ENCODE data around the gene HECTD3.
A peak's percentile ranks its signal among the peaks of the same experiment; 100 is the strongest.

Gene HECTD3

DNA sequence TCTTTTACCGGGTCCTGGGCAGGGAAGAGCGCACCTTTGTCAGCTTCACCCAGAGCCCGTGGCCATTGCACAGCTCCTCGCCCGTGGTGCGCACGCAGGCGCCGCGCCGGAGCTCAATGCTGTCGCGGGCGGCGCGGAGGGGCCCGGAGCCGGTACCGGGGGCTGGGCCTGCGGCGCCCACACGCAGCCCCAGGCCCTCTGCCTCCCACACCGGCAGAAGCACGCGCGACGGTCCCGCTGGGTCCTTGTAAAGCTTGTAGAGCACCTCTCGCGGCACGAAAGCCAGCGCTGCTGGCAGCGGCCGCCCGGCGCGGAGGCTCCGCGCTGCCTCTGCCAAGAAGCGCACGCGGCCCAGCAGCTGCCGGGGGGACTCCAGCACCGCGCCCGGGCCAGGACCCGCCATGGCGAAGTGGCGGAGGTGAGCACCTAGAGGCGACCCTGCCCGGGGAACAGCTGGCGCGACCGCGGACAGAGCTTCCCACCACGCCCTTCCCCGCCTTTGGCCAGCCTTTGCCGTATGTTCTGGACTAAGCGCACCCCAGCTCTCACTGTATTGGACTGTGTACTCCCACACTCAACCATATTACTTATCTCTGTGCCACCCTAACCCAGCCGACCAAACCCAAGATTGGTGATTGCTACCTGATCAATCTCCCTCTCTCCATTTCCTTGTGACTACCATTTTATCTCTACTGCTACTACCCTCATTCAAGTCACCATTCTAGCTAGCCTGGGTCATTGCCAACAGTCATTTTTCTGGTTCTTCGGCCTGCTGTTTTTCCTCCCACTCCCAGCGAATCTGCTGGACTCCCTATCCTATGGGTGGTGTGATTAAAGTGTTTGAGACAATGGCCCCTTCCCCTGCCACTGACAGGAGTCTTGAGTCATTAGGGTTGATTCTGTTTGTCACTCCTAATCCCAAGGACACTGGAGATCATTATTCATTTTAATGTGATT is at the start of gene HECTD3:
Gene HECTD3 (minus strand): TSS at position 470 of the 957 bp plus-strand sequence. CDS start 67 bp downstream, at position 403.
- Histone ChIP-seq H3K36me3 (ENCODE audit: control insufficient read depth, insufficient read depth, low read length) (peaks cover 41% of the 10 kb centered on the region), H3K4me3 (ENCODE audit: low read length) (peak within 1 kb of the TSS; percentile 91), H3K27ac (ENCODE audit: low read depth, low read length) (peak within 1 kb of the TSS; percentile 84), H3K9ac (ENCODE audit: low read length) (peak within 1 kb of the TSS; percentile 54), H3K4me1 (ENCODE audit: control insufficient read depth, insufficient read depth, low read length) (peaks cover 28% of the 10 kb centered on the region), H3K27me3 (ENCODE audit: control insufficient read depth, insufficient read depth, low read length) (no peaks in the 10 kb centered on the region)

- Histone ChIP-seq H3K27me3 (ENCODE audit: control insufficient read depth, insufficient read depth, low read length) (no peaks in the 10 kb centered on the region), H3K4me1 (ENCODE audit: control insufficient read depth, insufficient read depth, low read length) (no peaks in the 10 kb centered on the region), H3K4me3 (ENCODE audit: low read length) (no peak overlapping the region), H3K36me3 (ENCODE audit: control insufficient read depth, insufficient read depth, low read length) (no peaks in the 10 kb centered on the region), H3K27ac (ENCODE audit: low read depth, low read length) (no peak overlapping the region), H3K9ac (ENCODE audit: low read length) (no peak overlapping the region)
These were observed 48.7 kb upstream of the HECTD3 start for GRCh38 chr1:45059829-45060228.

- Histone ChIP-seq H3K36me3 (ENCODE audit: control insufficient read depth, insufficient read depth, low read length) (no peaks in the 10 kb centered on the region), H3K27me3 (ENCODE audit: control insufficient read depth, insufficient read depth, low read length) (no peaks in the 10 kb centered on the region), H3K4me3 (ENCODE audit: low read length) (no peak overlapping the region), H3K9ac (ENCODE audit: low read length) (no peak overlapping the region), H3K4me1 (ENCODE audit: control insufficient read depth, insufficient read depth, low read length) (no peaks in the 10 kb centered on the region), H3K27ac (ENCODE audit: low read depth, low read length) (no peak overlapping the region)
These were observed 46.4 kb upstream of the HECTD3 start for GRCh38 chr1:45057542-45057941.

DNA sequence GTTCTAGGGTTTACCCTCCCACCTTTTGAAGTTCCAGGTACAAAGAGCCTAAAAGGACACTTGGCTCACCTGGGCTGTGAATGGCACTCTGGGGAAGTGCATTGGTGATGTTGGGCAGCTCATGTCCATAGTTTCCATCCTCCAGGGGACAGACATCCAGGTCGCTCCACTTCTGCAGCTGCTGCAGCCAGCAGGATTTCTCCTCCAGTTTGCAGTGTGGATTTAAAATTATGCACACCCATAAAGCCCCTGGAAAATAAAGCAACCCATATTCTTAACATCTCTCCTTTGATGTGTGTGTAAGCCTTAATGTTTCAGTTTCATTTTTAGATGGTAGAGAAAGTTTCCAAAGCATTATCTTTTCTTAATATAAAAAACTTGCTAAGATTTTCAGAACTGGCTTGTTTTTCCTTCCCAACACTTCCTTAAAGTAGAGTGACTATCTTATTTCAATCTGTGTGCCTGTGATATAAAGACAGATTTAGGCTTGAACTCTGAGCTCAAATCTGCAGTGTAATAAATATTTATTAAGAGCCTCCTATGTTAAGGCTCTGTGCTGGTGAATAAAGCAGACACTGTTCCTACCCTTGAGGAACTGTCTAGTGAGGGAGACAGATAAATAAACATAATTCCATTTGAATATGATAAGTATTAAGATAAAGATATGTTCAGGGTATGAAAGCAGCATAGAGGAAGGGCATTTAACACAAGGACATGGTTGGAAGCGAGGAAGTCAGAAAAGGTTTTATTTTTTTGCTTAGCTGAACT is 40.1 kb upstream of the HECTD3 start:
- Histone ChIP-seq H3K4me1 (ENCODE audit: control insufficient read depth, insufficient read depth, low read length) (no peaks in the 10 kb centered on the region), H3K9ac (ENCODE audit: low read length) (no peak overlapping the region), H3K27ac (ENCODE audit: low read depth, low read length) (no peak overlapping the region), H3K36me3 (ENCODE audit: control insufficient read depth, insufficient read depth, low read length) (no peaks in the 10 kb centered on the region), H3K4me3 (ENCODE audit: low read length) (no peak overlapping the region), H3K27me3 (ENCODE audit: control insufficient read depth, insufficient read depth, low read length) (no peaks in the 10 kb centered on the region)

DNA sequence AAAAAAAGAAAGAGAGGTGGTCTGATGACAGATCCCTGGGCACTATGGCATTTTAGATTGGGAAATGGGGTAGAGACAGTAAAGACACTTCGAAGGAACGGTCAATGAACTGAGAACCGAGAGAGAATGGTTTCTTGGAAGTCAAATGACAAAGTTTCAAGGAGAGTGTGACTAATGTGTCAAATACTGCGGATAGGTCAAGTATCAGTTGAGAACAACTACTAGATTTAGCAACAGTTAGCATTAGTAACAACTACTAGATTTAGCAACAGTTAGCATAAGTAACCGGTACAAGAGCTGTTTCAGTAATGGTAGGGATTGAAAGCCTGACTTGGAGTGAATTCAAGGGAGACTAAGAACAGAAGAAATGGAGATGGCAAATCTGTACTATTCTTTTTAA is 35.9 kb upstream of the HECTD3 start:
- no peaks in the 10 kb centered on the region for H3K27me3 ChIP-seq (ENCODE audit: control insufficient read depth, insufficient read depth, low read length)
- H3K36me3 ChIP-seq (ENCODE audit: control insufficient read depth, insufficient read depth, low read length) = no peaks in the 10 kb centered on the region
- no peak overlapping the region for H3K9ac ChIP-seq (ENCODE audit: low read length)
- no peak overlapping the region for H3K27ac ChIP-seq (ENCODE audit: low read depth, low read length)
- H3K4me3 ChIP-seq (ENCODE audit: low read length) = no peak overlapping the region
- H3K4me1 ChIP-seq (ENCODE audit: control insufficient read depth, insufficient read depth, low read length) = no peaks in the 10 kb centered on the region

DNA sequence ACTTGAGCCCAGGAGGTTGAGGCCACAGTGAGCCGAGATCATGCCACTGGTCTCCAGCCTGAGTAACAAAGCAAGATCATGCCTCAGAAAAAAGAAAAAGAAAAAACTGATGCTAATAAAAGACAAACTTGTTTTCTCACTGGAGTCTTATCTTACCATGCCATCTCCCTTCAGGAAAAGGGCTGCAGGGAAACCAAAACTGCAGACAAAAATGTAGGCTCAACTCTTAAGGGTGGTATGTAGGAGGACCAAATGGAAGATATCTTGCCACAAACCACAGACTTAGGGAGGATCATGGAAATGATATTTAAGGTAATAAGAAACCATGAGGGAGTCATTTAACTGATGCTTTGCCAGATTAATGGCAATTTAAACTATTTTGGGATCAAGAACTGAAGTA is 33.8 kb upstream of the HECTD3 start:
- Histone ChIP-seq H3K4me3 (ENCODE audit: low read length) (no peak overlapping the region), H3K27ac (ENCODE audit: low read depth, low read length) (no peak overlapping the region), H3K27me3 (ENCODE audit: control insufficient read depth, insufficient read depth, low read length) (no peaks in the 10 kb centered on the region), H3K36me3 (ENCODE audit: control insufficient read depth, insufficient read depth, low read length) (no peaks in the 10 kb centered on the region), H3K4me1 (ENCODE audit: control insufficient read depth, insufficient read depth, low read length) (no peaks in the 10 kb centered on the region), H3K9ac (ENCODE audit: low read length) (no peak overlapping the region)

DNA sequence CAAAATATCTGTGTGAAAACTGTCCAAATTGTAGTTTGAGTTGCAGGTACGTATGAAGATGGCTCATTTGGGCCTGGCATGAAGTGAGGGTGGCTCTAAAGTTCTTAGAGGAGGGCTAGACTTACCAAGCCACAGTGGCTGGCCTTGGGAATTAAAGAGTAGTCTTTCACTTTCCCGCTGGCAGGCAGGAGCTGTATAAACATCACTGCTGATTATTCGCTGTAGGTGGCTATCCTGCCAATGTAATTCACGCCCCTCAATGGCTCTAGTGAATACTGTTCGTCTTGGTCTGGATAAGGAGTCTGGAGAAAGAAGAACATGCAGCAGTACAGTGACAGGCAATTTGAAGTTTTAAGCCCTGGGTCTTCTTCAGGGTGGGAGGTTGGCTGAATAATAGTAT is 32.0 kb upstream of the HECTD3 start:
- no peak overlapping the region for H3K4me3 ChIP-seq (ENCODE audit: low read length)
- H3K27ac ChIP-seq (ENCODE audit: low read depth, low read length) = no peak overlapping the region
- no peaks in the 10 kb centered on the region for H3K4me1 ChIP-seq (ENCODE audit: control insufficient read depth, insufficient read depth, low read length)
- H3K27me3 ChIP-seq (ENCODE audit: control insufficient read depth, insufficient read depth, low read length) = no peaks in the 10 kb centered on the region
- H3K9ac ChIP-seq (ENCODE audit: low read length) = no peak overlapping the region
- H3K36me3 ChIP-seq (ENCODE audit: control insufficient read depth, insufficient read depth, low read length) = no peaks in the 10 kb centered on the region

DNA sequence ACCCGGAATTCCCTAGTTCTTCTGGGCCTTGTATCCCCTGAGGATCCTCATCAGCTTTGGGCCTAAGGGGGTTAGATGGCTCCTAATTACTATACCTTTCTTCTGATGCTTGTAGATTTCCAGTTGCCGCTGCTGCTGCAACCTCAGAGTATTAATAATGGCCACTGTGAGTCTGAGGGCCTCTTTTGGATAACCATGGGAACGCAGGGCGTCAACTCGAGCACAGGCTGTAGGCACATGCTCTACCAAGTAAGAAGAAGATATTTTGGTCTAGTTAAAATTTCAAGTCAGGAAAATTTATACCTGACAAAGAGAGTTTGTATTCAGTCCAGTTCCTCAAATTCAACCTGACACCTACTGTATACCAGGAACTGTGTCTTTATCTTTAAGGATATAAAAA is 29.2 kb upstream of the HECTD3 start:
- H3K9ac ChIP-seq (ENCODE audit: low read length) = no peak overlapping the region
- H3K4me3 ChIP-seq (ENCODE audit: low read length) = no peak overlapping the region
- peaks cover 2% of the 10 kb centered on the region for H3K36me3 ChIP-seq (ENCODE audit: control insufficient read depth, insufficient read depth, low read length)
- H3K27me3 ChIP-seq (ENCODE audit: control insufficient read depth, insufficient read depth, low read length) = no peaks in the 10 kb centered on the region
- no peaks in the 10 kb centered on the region for H3K4me1 ChIP-seq (ENCODE audit: control insufficient read depth, insufficient read depth, low read length)
- no peak overlapping the region for H3K27ac ChIP-seq (ENCODE audit: low read depth, low read length)

DNA sequence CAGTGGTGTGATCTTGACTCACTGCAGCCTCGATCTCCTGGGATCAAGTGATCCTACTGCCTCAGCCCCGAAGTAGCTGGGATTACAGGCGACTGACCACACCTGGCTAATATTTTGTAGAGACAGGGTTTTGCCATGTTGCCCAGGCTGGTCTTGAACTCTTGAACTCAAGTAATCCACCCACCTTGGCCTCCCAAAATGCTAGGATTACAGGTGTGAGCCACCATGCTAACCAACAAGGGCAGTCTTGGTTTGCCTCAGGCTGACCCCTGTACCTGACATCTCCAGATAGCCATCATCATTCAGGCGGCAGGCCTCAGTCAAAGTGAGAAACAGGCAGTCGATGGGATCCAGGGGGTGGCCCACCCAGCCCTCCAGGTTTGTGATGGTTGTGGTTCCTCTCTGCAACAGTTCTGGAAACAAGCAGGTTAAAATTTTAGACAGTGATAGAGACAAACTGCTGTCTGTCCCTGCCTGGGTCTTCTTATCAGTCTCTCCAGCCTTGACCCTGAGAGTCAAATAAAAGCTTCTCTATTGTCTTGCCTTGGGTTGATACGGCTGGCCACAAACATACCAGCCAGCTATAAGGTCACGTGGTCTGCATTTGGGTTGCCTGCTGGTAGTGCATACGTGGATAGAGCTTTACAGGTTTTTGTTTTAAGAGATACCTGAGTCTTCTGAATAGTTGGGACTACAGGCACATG is 27.7 kb upstream of the HECTD3 start:
- H3K27ac ChIP-seq (ENCODE audit: low read depth, low read length) = no peak overlapping the region
- peaks cover 4% of the 10 kb centered on the region for H3K36me3 ChIP-seq (ENCODE audit: control insufficient read depth, insufficient read depth, low read length)
- H3K9ac ChIP-seq (ENCODE audit: low read length) = no peak overlapping the region
- no peaks in the 10 kb centered on the region for H3K4me1 ChIP-seq (ENCODE audit: control insufficient read depth, insufficient read depth, low read length)
- no peaks in the 10 kb centered on the region for H3K27me3 ChIP-seq (ENCODE audit: control insufficient read depth, insufficient read depth, low read length)
- H3K4me3 ChIP-seq (ENCODE audit: low read length) = no peak overlapping the region

DNA sequence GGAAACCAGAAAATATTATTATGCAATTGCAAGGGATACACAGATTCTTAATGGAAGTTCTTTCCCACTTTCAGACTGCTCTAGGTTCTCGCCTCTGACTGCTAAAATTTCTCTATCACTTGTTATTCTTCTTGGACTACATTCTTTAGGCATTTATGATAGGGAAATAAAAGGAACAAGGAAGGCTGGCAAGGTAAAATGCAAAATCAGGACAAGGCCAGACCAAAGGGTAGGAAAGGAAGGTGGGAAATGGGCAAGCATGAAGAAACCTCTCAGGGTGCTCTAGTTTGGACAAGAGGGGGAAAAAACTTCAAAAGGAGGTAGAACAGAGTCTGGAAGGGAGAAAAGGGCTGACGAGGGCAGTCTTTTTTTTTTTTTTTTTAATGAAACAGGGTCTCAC is 27.1 kb upstream of the HECTD3 start:
- Histone ChIP-seq H3K27ac (ENCODE audit: low read depth, low read length) (no peak overlapping the region), H3K4me3 (ENCODE audit: low read length) (no peak overlapping the region)

DNA sequence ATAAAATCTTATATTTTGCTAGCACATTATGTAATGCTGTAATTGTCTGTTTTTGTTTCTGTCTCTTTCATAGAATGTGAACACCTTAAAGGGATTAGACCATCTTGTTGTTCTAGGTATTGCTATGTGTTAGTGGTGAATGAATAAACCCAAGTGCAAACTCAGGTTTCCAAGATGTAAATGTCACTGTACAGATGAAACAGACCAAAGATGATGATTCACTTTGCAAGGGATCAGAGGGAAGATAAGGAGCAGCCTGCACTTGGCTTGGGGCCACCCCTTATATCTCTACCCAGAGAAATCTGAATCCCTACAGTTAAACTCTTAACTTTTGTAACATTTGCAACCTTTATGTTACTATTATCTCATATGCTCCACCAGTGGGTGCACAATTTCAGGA is 26.3 kb upstream of the HECTD3 start:
- Histone ChIP-seq H3K4me3 (ENCODE audit: low read length) (no peak overlapping the region), H3K36me3 (ENCODE audit: control insufficient read depth, insufficient read depth, low read length) (peaks cover 4% of the 10 kb centered on the region), H3K27ac (ENCODE audit: low read depth, low read length) (no peak overlapping the region), H3K9ac (ENCODE audit: low read length) (no peak overlapping the region), H3K4me1 (ENCODE audit: control insufficient read depth, insufficient read depth, low read length) (no peaks in the 10 kb centered on the region), H3K27me3 (ENCODE audit: control insufficient read depth, insufficient read depth, low read length) (no peaks in the 10 kb centered on the region)

More for the DNA sequence above, 27.1 kb upstream of the HECTD3 start:
- Histone ChIP-seq H3K9ac (ENCODE audit: low read length) (no peak overlapping the region), H3K36me3 (ENCODE audit: control insufficient read depth, insufficient read depth, low read length) (peaks cover 4% of the 10 kb centered on the region), H3K4me1 (ENCODE audit: control insufficient read depth, insufficient read depth, low read length) (no peaks in the 10 kb centered on the region), H3K27me3 (ENCODE audit: control insufficient read depth, insufficient read depth, low read length) (no peaks in the 10 kb centered on the region)

GRCh38 chr1:45035631-45036301 is 24.6 kb upstream of the HECTD3 start:
- H3K9ac ChIP-seq (ENCODE audit: low read length) = no peak overlapping the region
- peaks cover 4% of the 10 kb centered on the region for H3K36me3 ChIP-seq (ENCODE audit: control insufficient read depth, insufficient read depth, low read length)
- no peak overlapping the region for H3K4me3 ChIP-seq (ENCODE audit: low read length)
- no peaks in the 10 kb centered on the region for H3K4me1 ChIP-seq (ENCODE audit: control insufficient read depth, insufficient read depth, low read length)
- no peaks in the 10 kb centered on the region for H3K27me3 ChIP-seq (ENCODE audit: control insufficient read depth, insufficient read depth, low read length)
- no peak overlapping the region for H3K27ac ChIP-seq (ENCODE audit: low read depth, low read length)

Measured in rectal smooth muscle tissue (tissue), 1 donor.